Fibroblast of skin of right biceps (primary cell): ENCODE measurements around the gene PTGES2.
"Not testable (repeated sequence)": the region's sequence is repeated elsewhere in the genome, so short reads cannot be mapped to it uniquely, and the experiment has no call there.

Experiments
- DNase-seq: peaks from one replicate; pipeline ENCODE4 v3.0.0-alpha.2; 2013

PTGES2 gene

DNA sequence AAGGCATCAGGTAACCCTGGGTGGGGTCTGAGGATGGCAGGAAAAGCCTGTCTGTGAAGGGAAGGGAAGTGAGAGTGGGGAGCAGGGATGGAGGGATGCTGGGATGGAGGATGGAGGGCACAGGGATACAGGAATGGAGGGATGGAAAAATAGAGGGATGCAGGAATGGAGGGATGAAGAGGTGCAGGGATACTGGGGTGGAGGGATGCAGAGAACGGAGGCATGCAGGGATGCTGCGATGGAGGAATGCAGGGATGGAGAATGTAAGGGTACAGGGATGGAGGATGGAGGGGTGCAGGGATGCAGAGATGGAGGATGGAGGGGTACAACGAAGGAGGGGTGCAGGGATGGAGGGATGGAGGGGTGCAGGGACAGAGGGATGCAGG lies 9.1 kb downstream of the PTGES2 start:
- DNase-seq: no peak

DNA sequence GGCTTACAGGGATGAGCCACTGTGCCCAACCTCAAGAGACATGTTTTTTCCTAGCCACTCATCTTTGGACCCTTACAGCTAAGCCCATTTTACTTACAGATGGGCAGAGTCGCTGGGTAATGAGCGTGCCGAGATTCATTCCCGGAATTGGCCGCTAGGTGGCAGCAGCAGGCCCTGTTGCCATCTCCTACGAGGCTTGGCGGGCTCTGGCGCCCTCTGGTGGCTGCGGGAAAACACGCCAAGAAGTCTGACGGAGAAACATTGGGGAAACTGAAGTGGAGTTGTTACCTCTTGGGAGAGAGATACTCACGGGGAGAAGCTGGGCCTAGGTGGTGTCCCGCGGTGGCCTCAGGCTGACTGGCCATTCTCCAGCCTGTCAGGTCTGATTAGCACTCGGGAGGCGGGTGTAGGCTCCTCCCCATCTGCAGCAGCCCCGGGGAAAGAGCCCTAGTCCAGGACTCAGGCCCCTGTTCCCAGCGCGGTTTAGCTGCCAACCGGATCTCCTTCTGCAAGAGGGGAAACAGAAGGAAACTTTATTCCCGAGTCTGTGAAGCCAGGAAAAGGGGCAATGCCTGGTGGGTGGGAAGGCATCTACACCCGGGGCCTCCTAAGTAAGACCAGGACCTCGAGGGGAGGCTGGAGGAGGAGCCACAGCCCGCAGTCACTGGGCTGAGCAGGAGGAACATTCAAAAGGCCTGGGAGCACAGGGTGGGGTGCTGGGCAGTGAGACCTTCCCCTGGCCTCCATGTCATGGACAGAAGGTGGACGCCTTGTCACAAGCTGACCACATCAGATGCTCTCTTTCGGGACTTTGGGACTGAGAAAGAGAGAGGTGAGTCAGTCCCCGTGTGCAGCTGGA lies 9.7 kb downstream of the PTGES2 start:
- DNase-seq: peak; percentile 79

DNA sequence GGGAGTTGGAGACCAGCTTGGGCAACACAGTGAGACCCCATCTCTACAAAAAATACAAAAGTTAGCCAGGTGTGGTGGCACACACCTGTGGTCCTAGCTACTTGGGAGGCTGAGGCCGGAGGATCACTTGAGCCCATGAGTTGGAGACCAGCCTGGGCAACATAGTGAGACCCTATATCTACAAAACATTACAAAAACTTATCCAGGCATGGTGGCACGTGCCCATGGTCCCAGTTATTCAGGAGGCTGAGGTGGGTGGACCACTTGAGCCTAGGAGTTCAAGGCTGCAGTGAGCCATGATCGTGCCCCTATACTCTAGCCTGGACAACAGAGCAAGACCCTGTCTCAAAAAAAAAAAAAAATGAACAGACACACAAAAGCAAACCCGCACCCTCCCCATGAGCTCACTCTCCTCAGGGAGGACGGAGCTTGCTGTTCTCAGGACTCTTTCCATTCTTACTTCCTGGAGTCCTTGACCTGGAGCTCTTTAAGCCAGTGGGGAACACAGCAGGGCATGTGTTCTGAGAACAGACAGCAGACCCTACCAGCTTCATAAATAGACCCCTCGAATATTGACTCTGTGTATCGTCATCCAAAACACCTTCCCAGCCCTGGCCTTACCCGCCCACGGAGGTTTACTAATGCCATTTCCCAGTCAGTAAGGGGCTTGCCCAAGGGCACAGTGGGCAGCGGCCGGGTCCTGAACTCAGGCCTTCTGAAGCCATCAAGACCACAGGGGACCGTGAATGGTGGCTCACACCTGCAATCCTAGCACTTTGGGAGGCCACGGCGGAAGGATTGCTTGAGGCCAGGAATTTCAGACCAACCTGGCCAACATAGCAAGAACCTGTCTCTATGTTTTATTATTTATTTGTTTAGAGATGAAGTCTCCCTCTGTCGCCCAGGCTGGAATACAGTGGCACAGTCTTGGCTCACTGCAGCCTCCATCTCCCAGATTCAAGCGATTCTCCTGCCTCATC lies 11.1 kb downstream of the PTGES2 start:
- no peak for DNase-seq

DNA sequence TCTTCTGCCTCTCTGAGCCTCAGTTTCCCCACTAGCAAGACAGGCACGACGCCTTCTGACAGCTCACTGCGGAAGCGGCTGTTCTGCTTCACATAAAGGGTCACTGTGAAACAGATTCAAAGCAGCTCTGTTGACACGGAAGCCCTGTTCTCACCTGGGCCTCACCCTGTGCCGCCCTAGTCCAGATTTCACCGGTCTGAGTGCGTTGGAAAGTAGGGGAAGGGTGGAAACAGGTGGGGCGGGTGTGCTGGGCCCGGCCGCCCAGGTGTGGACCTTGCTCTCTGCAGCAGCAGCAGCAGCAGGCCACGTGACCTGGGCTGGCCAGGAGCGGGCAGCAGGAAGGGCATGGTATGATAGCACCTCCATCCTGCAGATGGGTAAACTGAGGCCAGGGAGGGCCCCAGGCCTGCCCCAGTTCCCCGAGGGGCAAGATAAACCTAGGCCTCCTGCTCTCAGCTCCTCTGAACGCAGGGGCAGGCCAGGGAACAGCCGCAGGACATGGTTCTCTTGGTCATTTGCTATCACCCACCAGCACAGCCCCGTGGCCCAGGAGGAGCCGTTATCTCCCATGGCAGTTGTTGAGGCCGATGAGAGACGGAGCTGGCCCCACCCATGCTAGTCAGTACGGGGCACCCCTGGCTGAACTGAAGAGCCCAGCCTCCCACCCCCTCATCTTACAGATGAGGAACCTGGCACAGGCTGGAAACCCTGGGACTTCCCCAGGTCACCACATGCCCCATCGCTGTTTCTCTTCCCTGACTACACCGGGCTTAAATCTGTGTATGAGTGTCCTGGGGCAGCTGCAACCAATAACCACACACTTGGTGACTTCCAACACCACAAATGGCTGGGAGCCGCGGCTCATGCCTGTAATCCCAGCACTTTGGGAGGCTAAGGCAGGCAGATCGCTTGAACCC lies 12.1 kb downstream of the PTGES2 start:
- DNase-seq: no peak

DNA sequence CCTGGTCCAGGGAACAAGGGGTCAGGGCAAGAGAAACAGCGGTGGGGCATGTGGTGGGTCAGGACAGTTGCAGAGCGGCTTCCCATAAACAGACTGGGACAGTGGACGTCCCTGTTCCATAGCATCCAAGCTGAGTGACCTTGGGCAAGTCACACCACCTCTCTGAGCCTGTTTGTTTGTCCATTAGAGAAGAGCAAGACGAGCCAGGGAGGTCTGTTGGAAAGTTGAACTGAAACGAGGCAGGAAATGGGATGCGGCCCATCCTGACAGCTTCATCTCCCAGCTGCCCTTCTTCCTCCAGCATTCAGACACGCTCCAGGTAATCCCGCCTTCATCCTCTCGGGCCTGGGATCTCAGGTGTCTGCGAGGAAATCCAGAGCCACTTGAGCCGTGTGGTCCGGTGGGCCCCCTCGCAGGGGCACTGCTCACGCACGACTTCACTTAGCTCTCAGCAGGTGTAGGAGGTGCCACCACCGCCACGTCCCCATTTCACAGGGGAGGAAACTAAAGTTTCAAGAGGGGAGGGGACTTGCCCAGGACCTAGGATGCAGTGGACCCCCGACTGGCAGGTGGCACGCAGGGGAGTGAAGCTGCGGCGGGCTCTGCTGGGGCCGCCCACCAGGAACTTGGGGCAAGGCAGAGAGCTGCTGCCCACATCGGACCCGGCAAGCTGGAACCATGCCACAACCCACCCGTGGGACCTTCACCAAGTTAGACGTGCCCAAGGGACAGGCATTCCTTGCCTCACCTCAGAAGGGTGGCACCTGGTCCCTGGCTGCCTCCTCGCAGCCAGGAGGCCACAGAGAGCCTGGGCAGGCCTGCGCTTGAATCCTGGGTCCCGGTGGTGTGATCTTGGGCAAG lies 13.0 kb downstream of the PTGES2 start:
- DNase-seq: no peak

DNA sequence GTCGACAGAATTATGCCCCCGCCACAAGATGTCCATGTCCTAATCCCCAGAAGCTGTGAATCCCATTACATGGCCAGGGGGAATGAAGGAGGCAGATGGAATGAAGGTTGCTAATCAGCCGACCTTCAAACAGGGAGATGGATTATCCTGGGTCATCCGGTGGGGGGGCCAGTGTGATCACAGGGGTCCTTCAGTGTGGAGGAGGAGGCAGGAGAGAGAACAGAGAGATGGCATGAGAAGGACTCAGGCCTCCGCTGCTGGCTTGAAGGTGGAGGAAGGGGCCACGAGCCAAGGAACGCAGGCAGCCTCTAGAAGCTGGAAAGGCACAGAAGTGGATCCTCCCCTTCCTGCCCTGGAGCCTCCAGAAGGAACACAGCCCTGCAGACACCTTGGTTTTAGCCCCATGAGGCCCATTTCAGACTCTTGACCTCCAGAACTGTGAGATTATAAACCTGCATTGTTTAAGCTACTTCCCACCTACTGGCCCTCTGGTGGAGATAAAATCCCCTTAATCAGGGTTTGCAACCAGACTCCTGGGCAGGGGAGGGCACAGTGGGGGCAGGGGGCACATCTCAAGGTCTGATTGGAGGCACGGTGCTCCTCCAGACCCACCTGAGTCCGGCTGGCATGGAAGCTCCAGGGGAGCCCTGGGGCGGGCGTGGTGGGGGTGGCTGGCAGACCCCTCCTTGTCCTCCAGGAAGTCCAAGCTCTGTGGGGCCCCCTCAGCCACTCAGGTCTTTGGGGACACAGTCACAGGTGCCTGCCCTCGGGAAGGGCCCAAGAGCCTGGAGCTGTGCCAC lies 13.8 kb downstream of the PTGES2 start:
- no peak for DNase-seq

DNA sequence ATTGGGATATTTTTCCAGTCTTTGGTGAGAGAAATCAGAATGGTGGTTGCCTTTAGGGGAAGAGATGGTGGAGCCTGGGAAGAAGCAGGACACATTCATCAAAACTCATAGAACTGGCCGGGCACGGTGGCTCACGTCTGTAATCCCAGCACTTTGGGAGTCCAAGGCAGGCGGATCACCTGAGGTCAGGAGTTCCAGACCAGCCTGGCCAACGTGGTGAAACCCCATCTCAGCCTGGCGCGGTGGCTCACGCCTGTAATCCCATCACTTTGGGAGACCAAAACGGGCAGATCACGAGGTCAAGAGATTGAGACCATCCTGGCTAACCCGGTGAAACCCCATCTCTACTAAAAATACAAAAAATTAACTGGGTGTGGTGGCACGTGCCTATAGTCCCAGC lies 15.8 kb downstream of the PTGES2 start:
- not testable (repeated sequence) for DNase-seq

DNA sequence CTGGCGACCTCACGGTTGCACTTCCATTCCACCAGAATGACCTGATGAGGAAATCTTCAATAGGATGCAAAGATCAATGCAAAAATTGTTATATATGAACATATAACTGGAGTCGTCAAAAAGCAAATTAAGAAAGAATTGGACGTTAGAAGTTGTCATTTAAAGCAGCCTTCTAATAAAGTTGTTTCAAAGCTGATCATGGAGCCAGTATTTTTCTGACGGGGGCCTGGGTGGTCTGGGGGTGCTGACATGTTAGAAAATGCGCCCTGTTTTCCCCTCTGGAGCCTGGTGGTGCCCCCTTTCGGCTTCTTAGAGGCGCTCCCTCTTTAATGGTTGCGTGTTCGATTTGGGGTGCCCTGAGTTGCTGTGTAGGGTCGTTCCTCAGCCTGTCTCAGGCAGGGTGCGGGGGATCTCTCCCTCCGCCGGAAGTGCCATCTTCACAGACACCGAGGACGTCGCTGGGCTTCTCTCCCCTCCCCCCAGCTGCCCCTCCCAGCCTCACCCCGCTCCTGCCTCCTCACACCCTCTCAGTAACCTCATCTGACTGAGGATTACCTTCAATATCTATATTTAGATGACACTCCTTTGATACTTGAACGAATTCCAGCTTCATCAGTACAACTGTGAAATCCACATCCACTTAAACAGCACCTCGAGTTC lies 18.3 kb downstream of the PTGES2 start:
- DNase-seq: no peak

DNA sequence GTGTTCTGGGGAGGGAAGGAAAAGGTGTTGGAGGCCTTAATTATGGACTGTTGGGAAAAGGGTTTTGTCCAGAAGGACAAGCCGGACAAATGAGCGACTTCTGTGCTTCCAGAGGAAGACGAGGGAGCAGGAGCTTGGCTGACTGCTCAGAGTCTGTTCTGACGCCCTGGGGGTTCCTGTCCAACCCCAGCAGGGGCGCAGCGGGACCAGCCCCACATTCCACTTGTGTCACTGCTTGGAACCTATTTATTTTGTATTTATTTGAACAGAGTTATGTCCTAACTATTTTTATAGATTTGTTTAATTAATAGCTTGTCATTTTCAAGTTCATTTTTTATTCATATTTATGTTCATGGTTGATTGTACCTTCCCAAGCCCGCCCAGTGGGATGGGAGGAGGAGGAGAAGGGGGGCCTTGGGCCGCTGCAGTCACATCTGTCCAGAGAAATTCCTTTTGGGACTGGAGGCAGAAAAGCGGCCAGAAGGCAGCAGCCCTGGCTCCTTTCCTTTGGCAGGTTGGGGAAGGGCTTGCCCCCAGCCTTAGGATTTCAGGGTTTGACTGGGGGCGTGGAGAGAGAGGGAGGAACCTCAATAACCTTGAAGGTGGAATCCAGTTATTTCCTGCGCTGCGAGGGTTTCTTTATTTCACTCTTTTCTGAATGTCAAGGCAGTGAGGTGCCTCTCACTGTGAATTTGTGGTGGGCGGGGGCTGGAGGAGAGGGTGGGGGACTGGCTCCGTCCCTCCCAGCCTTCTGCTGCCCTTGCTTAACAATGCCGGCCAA lies 19.1 kb downstream of the PTGES2 start:
- DNase-seq: no peak

DNA sequence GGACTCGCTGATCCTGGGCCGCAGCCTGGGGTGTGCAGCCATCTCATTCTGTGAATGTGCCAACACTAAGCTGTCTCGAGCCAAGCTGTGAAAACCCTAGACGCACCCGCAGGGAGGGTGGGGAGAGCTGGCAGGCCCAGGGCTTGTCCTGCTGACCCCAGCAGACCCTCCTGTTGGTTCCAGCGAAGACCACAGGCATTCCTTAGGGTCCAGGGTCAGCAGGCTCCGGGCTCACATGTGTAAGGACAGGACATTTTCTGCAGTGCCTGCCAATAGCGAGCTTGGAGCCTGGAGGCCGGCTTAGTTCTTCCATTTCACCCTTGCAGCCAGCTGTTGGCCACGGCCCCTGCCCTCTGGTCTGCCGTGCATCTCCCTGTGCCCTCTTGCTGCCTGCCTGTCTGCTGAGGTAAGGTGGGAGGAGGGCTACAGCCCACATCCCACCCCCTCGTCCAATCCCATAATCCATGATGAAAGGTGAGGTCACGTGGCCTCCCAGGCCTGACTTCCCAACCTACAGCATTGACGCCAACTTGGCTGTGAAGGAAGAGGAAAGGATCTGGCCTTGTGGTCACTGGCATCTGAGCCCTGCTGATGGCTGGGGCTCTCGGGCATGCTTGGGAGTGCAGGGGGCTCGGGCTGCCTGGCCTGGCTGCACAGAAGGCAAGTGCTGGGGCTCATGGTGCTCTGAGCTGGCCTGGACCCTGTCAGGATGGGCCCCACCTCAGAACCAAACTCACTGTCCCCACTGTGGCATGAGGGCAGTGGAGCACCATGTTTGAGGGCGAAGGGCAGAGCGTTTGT lies 19.9 kb downstream of the PTGES2 start:
- no peak for DNase-seq

DNA sequence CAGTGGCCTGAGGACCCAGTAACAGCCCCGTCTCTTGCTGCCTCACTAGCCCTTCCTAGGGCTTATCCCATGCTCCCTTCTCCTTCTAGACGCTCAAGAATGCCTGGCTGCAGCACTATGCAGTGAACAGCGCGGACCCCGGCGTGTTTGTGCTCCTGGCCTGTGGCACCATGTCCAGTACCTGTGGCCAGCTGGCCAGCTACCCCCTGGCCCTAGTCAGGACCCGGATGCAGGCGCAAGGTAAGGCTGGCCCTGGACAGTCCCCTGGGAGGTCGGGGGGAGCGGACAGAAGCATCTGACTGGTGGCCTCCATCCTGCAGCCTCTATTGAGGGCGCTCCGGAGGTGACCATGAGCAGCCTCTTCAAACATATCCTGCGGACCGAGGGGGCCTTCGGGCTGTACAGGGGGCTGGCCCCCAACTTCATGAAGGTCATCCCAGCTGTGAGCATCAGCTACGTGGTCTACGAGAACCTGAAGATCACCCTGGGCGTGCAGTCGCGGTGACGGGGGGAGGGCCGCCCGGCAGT lies 20.5 kb downstream of the PTGES2 start:
- DNase-seq: no peak

DNA sequence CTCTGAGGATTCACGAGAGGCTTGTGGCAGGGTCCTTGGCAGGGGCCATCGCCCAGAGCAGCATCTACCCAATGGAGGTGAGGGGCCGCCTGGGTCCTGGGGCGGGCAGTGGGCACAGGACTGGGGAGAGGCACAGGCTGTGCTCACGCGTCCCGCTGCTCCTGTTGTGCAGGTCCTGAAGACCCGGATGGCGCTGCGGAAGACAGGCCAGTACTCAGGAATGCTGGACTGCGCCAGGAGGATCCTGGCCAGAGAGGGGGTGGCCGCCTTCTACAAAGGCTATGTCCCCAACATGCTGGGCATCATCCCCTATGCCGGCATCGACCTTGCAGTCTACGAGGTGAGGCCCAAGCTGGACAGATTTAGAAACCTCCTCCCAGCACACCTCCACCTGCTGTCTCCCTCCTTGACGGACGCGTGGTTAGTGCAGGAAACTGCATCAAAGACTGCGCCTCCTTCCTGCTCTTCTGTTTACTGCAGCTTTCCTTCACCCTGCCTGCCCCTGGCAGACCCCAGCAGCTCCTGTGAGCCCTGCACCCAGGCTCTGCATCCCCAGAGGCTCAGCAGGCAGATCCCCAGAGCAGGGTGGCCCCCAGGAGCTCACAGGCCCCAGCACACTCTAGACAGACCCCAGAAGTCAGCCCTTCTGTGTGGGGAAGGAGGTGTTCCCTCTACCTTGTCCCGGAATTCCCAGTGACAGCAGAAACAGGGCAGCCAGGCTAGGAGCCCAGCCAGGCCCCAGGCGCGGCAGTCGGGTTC lies 21.2 kb downstream of the PTGES2 start:
- DNase-seq: no peak

DNA sequence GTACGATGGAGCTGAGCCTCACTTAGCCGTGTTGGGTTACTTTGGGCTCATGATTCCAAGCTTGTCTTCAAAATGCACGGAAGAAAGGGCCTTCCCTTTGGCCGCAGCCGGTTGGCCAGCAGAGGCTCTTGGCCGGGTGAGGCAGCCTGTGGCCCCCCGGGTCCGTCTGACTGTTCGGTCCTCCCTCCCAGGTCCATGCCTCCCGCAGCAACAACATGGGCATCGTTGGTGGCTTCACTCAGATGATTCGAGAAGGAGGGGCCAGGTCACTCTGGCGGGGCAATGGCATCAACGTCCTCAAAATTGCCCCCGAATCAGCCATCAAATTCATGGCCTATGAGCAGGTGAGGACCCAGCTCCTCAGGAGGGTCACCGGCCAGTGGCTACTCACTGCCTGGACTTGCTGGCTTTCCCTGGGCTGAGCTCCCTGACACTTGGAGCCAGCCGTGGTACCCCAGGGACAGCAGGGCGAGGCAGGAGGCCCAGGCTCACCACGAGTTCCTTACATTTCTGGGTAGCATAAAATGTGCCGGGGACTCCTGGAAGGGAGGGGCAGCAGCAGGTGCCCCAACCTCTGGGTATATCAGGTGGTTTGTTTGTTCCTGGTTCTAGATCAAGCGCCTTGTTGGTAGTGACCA lies 21.9 kb downstream of the PTGES2 start:
- no peak for DNase-seq

DNA sequence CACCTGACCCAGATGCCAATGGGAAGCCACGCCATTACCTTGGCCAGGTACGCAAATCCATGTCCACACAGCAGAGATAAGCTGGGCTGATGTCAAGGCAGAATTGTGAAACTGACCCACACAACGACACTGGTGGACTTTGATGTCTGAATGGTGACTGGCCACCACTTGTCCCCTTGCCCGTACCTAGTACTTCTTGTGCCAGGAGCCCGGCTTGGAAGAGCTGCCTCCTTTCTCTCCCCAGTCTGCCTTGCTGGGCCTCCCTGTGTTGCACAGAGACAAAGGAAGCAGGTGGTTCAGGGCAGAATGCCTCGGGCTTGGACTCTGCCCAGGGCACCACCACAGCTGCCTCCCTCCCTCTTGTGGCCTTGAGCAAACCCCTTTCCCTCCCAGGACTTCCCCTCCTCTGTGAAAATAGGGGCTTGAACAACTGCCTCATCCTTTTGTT lies 23.3 kb downstream of the PTGES2 start:
- no peak for DNase-seq

DNA sequence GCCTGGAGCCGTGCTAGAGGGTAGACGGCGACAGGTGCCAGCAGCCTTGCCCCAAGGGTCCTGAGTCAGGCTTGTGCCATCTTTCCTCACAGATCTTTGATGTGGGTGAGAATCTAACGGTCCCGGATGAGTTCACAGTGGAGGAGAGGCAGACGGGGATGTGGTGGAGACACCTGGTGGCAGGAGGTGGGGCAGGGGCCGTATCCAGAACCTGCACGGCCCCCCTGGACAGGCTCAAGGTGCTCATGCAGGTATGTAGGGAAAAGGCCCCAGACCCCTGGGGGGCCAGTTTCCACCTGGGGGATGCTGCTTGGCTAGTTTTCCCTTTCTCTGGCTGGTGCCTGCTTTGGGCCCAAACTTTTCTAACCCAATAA lies 24.0 kb downstream of the PTGES2 start:
- DNase-seq: no peak

DNA sequence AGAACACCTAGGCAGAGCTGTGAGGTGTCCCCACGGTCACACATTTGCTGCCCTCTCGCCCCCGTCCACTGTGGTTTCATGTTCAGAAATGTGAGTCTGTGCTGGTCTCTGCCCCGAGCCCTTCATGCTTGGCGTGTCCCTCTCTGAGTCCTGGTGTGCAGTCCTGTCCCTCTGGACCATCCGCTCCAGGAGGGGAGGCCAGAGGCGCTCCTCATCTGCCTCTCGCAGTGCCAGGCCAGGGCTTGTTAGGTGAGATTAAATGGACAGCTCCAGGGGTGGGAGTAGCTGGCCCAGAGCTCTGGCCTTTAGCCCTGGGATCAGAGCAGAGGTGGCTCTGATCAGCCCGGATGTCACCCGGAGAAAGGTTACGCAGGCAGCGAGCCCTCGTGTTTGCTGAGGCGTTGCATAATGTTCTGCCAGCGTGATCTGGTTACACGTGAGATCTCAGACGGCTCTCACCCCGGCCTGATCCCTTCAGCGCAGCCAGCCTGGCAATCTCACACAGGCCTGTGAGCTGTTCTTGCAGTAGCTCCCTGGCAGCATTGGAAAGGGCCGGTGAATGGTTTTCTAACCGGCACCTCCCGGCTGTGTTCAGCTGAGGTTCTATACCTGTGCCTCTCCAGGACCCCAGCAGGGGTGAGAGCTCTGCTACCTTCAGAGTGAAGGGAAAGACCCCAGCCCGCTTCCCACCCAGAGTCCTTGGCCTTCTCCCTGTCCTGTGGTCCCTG lies 24.5 kb downstream of the PTGES2 start:
- DNase-seq: no peak
